IMR-90 (cell line): Measurements from ENCODE around the gene CHIC1. TPM values are rescaled to one million over a fixed set of nuclear protein-coding genes. Genes with fewer than 3 reads are reported as not detected.
"Not testable (repeated sequence)": the region's sequence is repeated elsewhere in the genome, so short reads cannot be mapped to it uniquely, and the experiment has no call there.

Experiments used
- ATAC-seq: fragments of 200-7000 bp; cut with Tn5 transposase; 2 replicates; pipeline ENCODE4 v1.9.1; 2020; ENCODE audit warnings: low read depth, mild to moderate bottlenecking, moderate library complexity
- BruUV-seq: library from RNA; stranded (reverse); fragments of 400-500 nt; replicated peaks from 2 replicates; lab custom pipeline; 2021; lab: Mats Ljungman, UMichigan
- CTCF ChIA-PET: fragments of 300-600 bp; formaldehyde crosslinking; extraction: SDS; loops from one replicate; lab custom pipeline; 2021; ENCODE audit warnings: antibody characterized with exemption; lab: Yijun Ruan, JAX
- POLR2A ChIA-PET: fragments of 300-600 bp; sonication (Branson Sonifier 250); formaldehyde crosslinking; loops from one replicate; lab custom pipeline; 2022; ENCODE audit warnings: antibody characterized with exemption; ENCODE audit not compliant: unreplicated experiment; lab: Charles Lee
- DNase-seq: peaks from one replicate; pipeline ENCODE4 v3.0.0; 2013
- H2AFZ ChIP-seq: replicated peaks from 2 replicates; pipeline ENCODE3; 2013; ENCODE audit warnings: low read length, mild to moderate bottlenecking; ENCODE audit not compliant: poor library complexity
- H2AK5ac ChIP-seq: 2 replicates; pipeline ENCODE4 v1.6.1; 2013; ENCODE audit warnings: low read depth, low read length, inconsistent platforms
- H2AK9ac ChIP-seq: replicated peaks from 2 replicates; pipeline ENCODE3; 2013; ENCODE audit warnings: mild to moderate bottlenecking, low read depth, low read length, moderate library complexity; ENCODE audit not compliant: poor library complexity
- H2BK120ac ChIP-seq: 2 replicates; pipeline ENCODE4 v1.6.1; 2013; ENCODE audit warnings: low read depth, low read length, inconsistent platforms
- H2BK15ac ChIP-seq: 3 replicates; pipeline ENCODE4 v1.6.1; 2013; ENCODE audit warnings: low read depth, low read length, inconsistent platforms
- H2BK20ac ChIP-seq: 2 replicates; pipeline ENCODE4 v1.6.1; 2013; ENCODE audit warnings: low read depth, mild to moderate bottlenecking, inconsistent platforms, low read length, moderate library complexity
- H2BK5ac ChIP-seq: 2 replicates; pipeline ENCODE4 v1.6.1; 2013; ENCODE audit warnings: mild to moderate bottlenecking, low read depth, low read length, inconsistent platforms; ENCODE audit not compliant: poor library complexity, severe bottlenecking
- H3K14ac ChIP-seq: replicated peaks from 2 replicates; pipeline ENCODE4 v1.6.1; 2013; ENCODE audit warnings: low read depth, low read length, inconsistent platforms
- H3K18ac ChIP-seq: 2 replicates; pipeline ENCODE4 v1.6.1; 2013; ENCODE audit warnings: low read depth, low read length, control low read depth
- H3K23ac ChIP-seq: 2 replicates; pipeline ENCODE4 v1.6.1; 2013; ENCODE audit warnings: low read depth, low read length, inconsistent platforms
- H3K27ac ChIP-seq: 2 replicates; pipeline ENCODE4 v1.5.1; 2013; ENCODE audit warnings: mild to moderate bottlenecking, control low read depth, low read length; ENCODE audit not compliant: insufficient read depth
- H3K27me3 ChIP-seq: 2 replicates; pipeline ENCODE4 v1.6.1; 2013; ENCODE audit warnings: low read length; ENCODE audit not compliant: control insufficient read depth, insufficient read depth
- H3K36me3 ChIP-seq: 2 replicates; pipeline ENCODE4 v1.6.1; 2013; ENCODE audit warnings: low read length, mixed read lengths; ENCODE audit not compliant: control insufficient read depth, insufficient read depth
- H3K4ac ChIP-seq: 2 replicates; pipeline ENCODE4 v1.6.1; 2013; ENCODE audit warnings: low read depth, low read length, inconsistent platforms
- H3K4me1 ChIP-seq: 2 replicates; pipeline ENCODE4 v1.6.1; 2013; ENCODE audit warnings: low read length, mixed read lengths; ENCODE audit not compliant: control insufficient read depth, insufficient read depth
- H3K4me2 ChIP-seq: 2 replicates; pipeline ENCODE4 v1.6.1; 2013; ENCODE audit warnings: low read depth, mild to moderate bottlenecking, control low read depth, low read length, moderate library complexity
- H3K4me3 ChIP-seq: 2 replicates; pipeline ENCODE4 v1.5.1; 2013; ENCODE audit warnings: low read depth, mild to moderate bottlenecking, control low read depth, low read length, moderate library complexity; ENCODE audit not compliant: insufficient read depth
- H3K56ac ChIP-seq: 2 replicates; pipeline ENCODE4 v1.6.1; 2013; ENCODE audit warnings: low read length, inconsistent platforms; ENCODE audit not compliant: insufficient read depth; ENCODE audit errors: extremely low read depth
- H3K79me1 ChIP-seq, 2 experiments: 2 replicates each; pipeline ENCODE4 v1.6.1; 2013; ENCODE audit warnings: low read length in 2 of 2, inconsistent platforms in 1 of 2, low read depth in 1 of 2
- H3K9ac ChIP-seq: 2 replicates; pipeline ENCODE4 v1.6.1; 2013; ENCODE audit warnings: low read depth, low read length, control low read depth
- H3K9me1 ChIP-seq: 2 replicates; pipeline ENCODE4 v1.6.1; 2013; ENCODE audit warnings: low read length, inconsistent platforms; ENCODE audit not compliant: insufficient read depth
- H3K9me3 ChIP-seq: 2 replicates; pipeline ENCODE4 v1.6.1; 2013; ENCODE audit warnings: low read length; ENCODE audit not compliant: control insufficient read depth, insufficient read depth
- H4K20me1 ChIP-seq: 2 replicates; pipeline ENCODE4 v1.6.1; 2013; ENCODE audit warnings: low read length, inconsistent platforms; ENCODE audit not compliant: insufficient read depth
- H4K5ac ChIP-seq: 2 replicates; pipeline ENCODE4 v1.6.1; 2013; ENCODE audit warnings: mild to moderate bottlenecking, low read depth, low read length, control low read depth
- H4K8ac ChIP-seq, 2 experiments: 2 replicates each; pipeline ENCODE4 v1.6.1; 2013; ENCODE audit warnings: low read depth in 2 of 2, low read length in 2 of 2, control low read depth in 1 of 2, inconsistent platforms in 1 of 2
- H4K91ac ChIP-seq: 2 replicates; pipeline ENCODE4 v1.6.1; 2013; ENCODE audit warnings: low read depth, low read length, inconsistent platforms; ENCODE audit not compliant: insufficient read depth
- CTCF ChIP-seq: conservative IDR thresholded peaks from 2 replicates; pipeline ENCODE4 v1.5.1; 2012; ENCODE audit warnings: mild to moderate bottlenecking, low read depth, low read length, improper control_type of control experiment
- RCOR1 ChIP-seq: IDR thresholded peaks from 2 replicates; pipeline ENCODE4 v1.6.1; 2012; ENCODE audit warnings: mild to moderate bottlenecking, low read length, improper control_type of control experiment; ENCODE audit not compliant: insufficient replicate concordance
- whole genome bisulfite sequencing, 2 experiments: methylation state at CpG; one replicate each; pipeline versions ENCODE4 v1.1.5 to v1.1.7; 2013; ENCODE audit warnings: missing lambda C conversion rate in 2 of 2; ENCODE audit not compliant: insufficient read length in 1 of 2; ENCODE audit errors: extremely low coverage in 2 of 2; 5-methylcytosine and 5-hydroxymethylcytosine counted together
- dilution Hi-C: fragments of 300-500 bp; cut with HindIII; formaldehyde crosslinking; loops from one replicate; pipeline ENCODE4 v1.14.3; 2018; ENCODE audit warnings: low sequenced_read_pairs; ENCODE audit not compliant: unreplicated experiment
- in situ Hi-C: fragments of 300-500 bp; cut with MboI; formaldehyde crosslinking; loops from 3 replicates; pipeline ENCODE4 v1.14.3; 2019; ENCODE audit warnings: low sequenced_read_pairs, inconsistent platforms, mixed read lengths
- intact Hi-C: fragments of 100-400 bp; cut with micrococcal nuclease; formaldehyde crosslinking; loops from 2 replicates; pipeline ENCODE4 v1.10.0; 2022
- polyA plus RNA-seq, 3 experiments: library from polyadenylated mRNA; depleted of rRNA; stranded (reverse); fragments of >200 nt; gene quantifications; 2 replicates each; pipeline ENCODE4 v1.2.3, GENCODE V29; 2012; ENCODE audit warnings: low replicate concordance in 1 of 3
- total RNA-seq: library from RNA; depleted of rRNA; stranded (reverse); fragments of >200 nt; gene quantifications from 2 replicates; pipeline ENCODE4 v1.2.3, GENCODE V29; 2012

Gene CHIC1
- total and polyA plus RNA-seq, 2 of the 4 experiments (the other 2 are of a cell fraction) = 4.0 to 7.3 TPM

GRCh38 chrX:73562984-73563737, at the start of gene CHIC1 (continued):
- TF ChIP-seq CTCF (no peak), RCOR1 (no peak)

GRCh38 chrX:73522823-73523222, 40.2 kb upstream of the CHIC1 start:
- H4K91ac ChIP-seq, H2BK20ac ChIP-seq, H3K18ac ChIP-seq, H2BK120ac ChIP-seq, H2AFZ ChIP-seq, ATAC-seq, H3K23ac ChIP-seq, in situ Hi-C loops, H2BK15ac ChIP-seq, H3K4me3 ChIP-seq, H3K4me2 ChIP-seq, H4K20me1 ChIP-seq, H2AK9ac ChIP-seq, POLR2A ChIA-PET, DNase-seq, H3K27ac ChIP-seq, H4K5ac ChIP-seq, dilution Hi-C loops, H3K4ac ChIP-seq, H3K9me3 ChIP-seq, intact Hi-C loops, H3K56ac ChIP-seq, H3K4me1 ChIP-seq, CTCF ChIA-PET, H2AK5ac ChIP-seq, H3K9ac ChIP-seq, H3K27me3 ChIP-seq, H2BK5ac ChIP-seq, BruUV-seq, H4K8ac ChIP-seq, H3K9me1 ChIP-seq, H3K79me1 ChIP-seq, H3K14ac ChIP-seq, H3K36me3 ChIP-seq: not testable (repeated sequence)
- WGBS, 2 experiments = no CpG with 5 or more reads among the region's 2 CpGs
